HepG2 (cell line): ENCODE results near the gene EEFSEC. TPM values are rescaled to one million over a fixed set of nuclear protein-coding genes. Genes with fewer than 3 reads are reported as not detected.

Experiments
- ADNP ChIP-seq: sonication (generic); formaldehyde crosslinking; IDR thresholded peaks from 2 replicates; pipeline ENCODE4 v1.4.0; 2020; ENCODE audit warnings: missing genetic modification reagents
- FOXA1 ChIP-seq, 2 experiments: fragments of 450-650 bp in 1 of 2; sonication (generic) in 1 of 2; formaldehyde crosslinking in 1 of 2; IDR thresholded peaks; 2 replicates each; pipeline versions ENCODE4 v1.4.0 to v1.6.1; 2016 to 2020; ENCODE audit warnings: missing genetic modification reagents in 1 of 2
- HDAC1 ChIP-seq: sonication (generic); formaldehyde crosslinking; IDR thresholded peaks from 2 replicates; pipeline ENCODE4 v1.5.1; 2020; ENCODE audit warnings: mild to moderate bottlenecking, missing genetic modification reagents
- KLF6 ChIP-seq: IDR thresholded peaks from 2 replicates; pipeline ENCODE4 v1.8.0; 2016; ENCODE audit warnings: missing biosample characterization, missing genetic modification reagents
- MTA3 ChIP-seq: sonication (generic); formaldehyde crosslinking; IDR thresholded peaks from 2 replicates; pipeline ENCODE4 v1.4.0; 2020; ENCODE audit warnings: missing genetic modification reagents
- ONECUT2 ChIP-seq: sonication (generic); formaldehyde crosslinking; IDR thresholded peaks from 2 replicates; pipeline ENCODE4 v1.4.0; 2020; ENCODE audit warnings: missing genetic modification reagents
- PBX2 ChIP-seq: IDR thresholded peaks from 2 replicates; pipeline ENCODE4 v1.6.1; 2016; ENCODE audit warnings: control low read depth
- PITX1 ChIP-seq: sonication (generic); formaldehyde crosslinking; IDR thresholded peaks from 2 replicates; pipeline ENCODE4 v1.5.1; 2020; ENCODE audit warnings: mild to moderate bottlenecking, missing genetic modification reagents
- ZBTB33 ChIP-seq: sonication (generic); formaldehyde crosslinking; IDR thresholded peaks from 2 replicates; pipeline ENCODE4 v1.4.0; 2020; ENCODE audit warnings: missing genetic modification reagents
- ZNF563 ChIP-seq: sonication (generic); formaldehyde crosslinking; IDR thresholded peaks from 2 replicates; pipeline ENCODE4 v1.8.0; 2022; ENCODE audit warnings: mild to moderate bottlenecking, moderate library complexity, missing genetic modification reagents
- ZSCAN31 ChIP-seq: sonication (generic); formaldehyde crosslinking; IDR thresholded peaks from 2 replicates; pipeline ENCODE4 v1.5.0; 2020; ENCODE audit warnings: low read depth, mild to moderate bottlenecking, missing genetic modification reagents
- polyA plus RNA-seq, 8 experiments: library from polyadenylated mRNA; depleted of rRNA in 3 of 8; stranded (reverse) in 7 of 8; unstranded in 1 of 8; fragments of >200 nt; fragmentation: Illumina TruSeq in 4 of 8; extraction: Trizol in 4 of 8; gene quantifications; 2 replicates each; pipeline versions ENCODE4 v1.2.1 to v1.2.3, GENCODE V29; 2011 to 2016; ENCODE audit warnings: low read depth in 4 of 8, missing spikeins in 1 of 8, mixed read lengths in 1 of 8; ENCODE audit not compliant: insufficient read depth in 1 of 8
- total RNA-seq, 5 experiments: library from RNA; depleted of rRNA; stranded (reverse); fragments of >200 nt; fragmentation: Illumina TruSeq; extraction: Trizol; gene quantifications; 2 replicates each; pipeline ENCODE4 v1.2.3, GENCODE V29; 2016; ENCODE audit warnings: low read depth in 1 of 5
- TF ChIP-seq, protein P1 (sequence below): IDR thresholded peaks from 2 replicates; pipeline ENCODE4 v1.4.0; 2020; ENCODE audit warnings: mild to moderate bottlenecking, missing genetic modification reagents
- TF ChIP-seq, protein P2 (sequence below), 2 experiments: sonication (generic) in 1 of 2; formaldehyde crosslinking in 1 of 2; IDR thresholded peaks; 2 replicates each; pipeline versions ENCODE4 v1.4.0 to v1.6.1; 2018 to 2020; ENCODE audit warnings: missing genetic modification reagents in 2 of 2, borderline replicate concordance in 1 of 2, low read depth in 1 of 2, mild to moderate bottlenecking in 1 of 2, missing biosample characterization in 1 of 2
- TF ChIP-seq, protein P3 (sequence below): sonication (generic); formaldehyde crosslinking; IDR thresholded peaks from 2 replicates; pipeline ENCODE4; 2020; ENCODE audit warnings: missing genetic modification reagents, mild to moderate bottlenecking, borderline replicate concordance
- TF ChIP-seq, protein P4 (sequence below): sonication (generic); formaldehyde crosslinking; IDR thresholded peaks from 2 replicates; pipeline ENCODE4 v1.4.0; 2020; ENCODE audit warnings: mild to moderate bottlenecking, low read depth, missing genetic modification reagents

Gene EEFSEC
- total and polyA plus RNA-seq, 2 of the 13 experiments (the other 11 are each of a cell fraction or from before 2014, with no cell fraction given) = 6.4 to 24.2 TPM

- TF ChIP-seq, protein P1, sequence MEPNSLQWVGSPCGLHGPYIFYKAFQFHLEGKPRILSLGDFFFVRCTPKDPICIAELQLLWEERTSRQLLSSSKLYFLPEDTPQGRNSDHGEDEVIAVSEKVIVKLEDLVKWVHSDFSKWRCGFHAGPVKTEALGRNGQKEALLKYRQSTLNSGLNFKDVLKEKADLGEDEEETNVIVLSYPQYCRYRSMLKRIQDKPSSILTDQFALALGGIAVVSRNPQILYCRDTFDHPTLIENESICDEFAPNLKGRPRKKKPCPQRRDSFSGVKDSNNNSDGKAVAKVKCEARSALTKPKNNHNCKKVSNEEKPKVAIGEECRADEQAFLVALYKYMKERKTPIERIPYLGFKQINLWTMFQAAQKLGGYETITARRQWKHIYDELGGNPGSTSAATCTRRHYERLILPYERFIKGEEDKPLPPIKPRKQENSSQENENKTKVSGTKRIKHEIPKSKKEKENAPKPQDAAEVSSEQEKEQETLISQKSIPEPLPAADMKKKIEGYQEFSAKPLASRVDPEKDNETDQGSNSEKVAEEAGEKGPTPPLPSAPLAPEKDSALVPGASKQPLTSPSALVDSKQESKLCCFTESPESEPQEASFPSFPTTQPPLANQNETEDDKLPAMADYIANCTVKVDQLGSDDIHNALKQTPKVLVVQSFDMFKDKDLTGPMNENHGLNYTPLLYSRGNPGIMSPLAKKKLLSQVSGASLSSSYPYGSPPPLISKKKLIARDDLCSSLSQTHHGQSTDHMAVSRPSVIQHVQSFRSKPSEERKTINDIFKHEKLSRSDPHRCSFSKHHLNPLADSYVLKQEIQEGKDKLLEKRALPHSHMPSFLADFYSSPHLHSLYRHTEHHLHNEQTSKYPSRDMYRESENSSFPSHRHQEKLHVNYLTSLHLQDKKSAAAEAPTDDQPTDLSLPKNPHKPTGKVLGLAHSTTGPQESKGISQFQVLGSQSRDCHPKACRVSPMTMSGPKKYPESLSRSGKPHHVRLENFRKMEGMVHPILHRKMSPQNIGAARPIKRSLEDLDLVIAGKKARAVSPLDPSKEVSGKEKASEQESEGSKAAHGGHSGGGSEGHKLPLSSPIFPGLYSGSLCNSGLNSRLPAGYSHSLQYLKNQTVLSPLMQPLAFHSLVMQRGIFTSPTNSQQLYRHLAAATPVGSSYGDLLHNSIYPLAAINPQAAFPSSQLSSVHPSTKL (CRISPR knock-in tag) = peak; percentile 39; the same call in 1 of the 2 replicates
- TF ChIP-seq ZBTB33 (CRISPR knock-in tag) (no peak), KLF6 (CRISPR knock-in tag) (no peak), ONECUT2 (CRISPR knock-in tag) (no peak), FOXA1 (IDR thresholded peaks at IDR 0.05) (no peak), FOXA1 (CRISPR knock-in tag; IDR thresholded peaks at IDR 0.05) (no peak), PBX2 (CRISPR knock-in tag) (no peak), ADNP (no peak), MTA3 (CRISPR knock-in tag) (no peak), HDAC1 (peak; percentile 14; the same call in 1 of the 2 replicates), ZSCAN31 (CRISPR knock-in tag) (no peak), PITX1 (CRISPR knock-in tag) (no peak), ZNF563 (CRISPR knock-in tag) (no peak)
- TF ChIP-seq, protein P2, sequence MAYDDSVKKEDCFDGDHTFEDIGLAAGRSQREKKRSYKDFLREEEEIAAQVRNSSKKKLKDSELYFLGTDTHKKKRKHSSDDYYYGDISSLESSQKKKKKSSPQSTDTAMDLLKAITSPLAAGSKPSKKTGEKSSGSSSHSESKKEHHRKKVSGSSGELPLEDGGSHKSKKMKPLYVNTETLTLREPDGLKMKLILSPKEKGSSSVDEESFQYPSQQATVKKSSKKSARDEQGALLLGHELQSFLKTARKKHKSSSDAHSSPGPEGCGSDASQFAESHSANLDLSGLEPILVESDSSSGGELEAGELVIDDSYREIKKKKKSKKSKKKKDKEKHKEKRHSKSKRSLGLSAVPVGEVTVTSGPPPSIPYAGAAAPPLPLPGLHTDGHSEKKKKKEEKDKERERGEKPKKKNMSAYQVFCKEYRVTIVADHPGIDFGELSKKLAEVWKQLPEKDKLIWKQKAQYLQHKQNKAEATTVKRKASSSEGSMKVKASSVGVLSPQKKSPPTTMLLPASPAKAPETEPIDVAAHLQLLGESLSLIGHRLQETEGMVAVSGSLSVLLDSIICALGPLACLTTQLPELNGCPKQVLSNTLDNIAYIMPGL (CRISPR knock-in tag; IDR thresholded peaks at IDR 0.05; ENCODE audit: borderline replicate concordance in 1 of 2, low read depth in 1 of 2) = no peak; a peak in 2 of 4 replicates
- TF ChIP-seq, protein P3, sequence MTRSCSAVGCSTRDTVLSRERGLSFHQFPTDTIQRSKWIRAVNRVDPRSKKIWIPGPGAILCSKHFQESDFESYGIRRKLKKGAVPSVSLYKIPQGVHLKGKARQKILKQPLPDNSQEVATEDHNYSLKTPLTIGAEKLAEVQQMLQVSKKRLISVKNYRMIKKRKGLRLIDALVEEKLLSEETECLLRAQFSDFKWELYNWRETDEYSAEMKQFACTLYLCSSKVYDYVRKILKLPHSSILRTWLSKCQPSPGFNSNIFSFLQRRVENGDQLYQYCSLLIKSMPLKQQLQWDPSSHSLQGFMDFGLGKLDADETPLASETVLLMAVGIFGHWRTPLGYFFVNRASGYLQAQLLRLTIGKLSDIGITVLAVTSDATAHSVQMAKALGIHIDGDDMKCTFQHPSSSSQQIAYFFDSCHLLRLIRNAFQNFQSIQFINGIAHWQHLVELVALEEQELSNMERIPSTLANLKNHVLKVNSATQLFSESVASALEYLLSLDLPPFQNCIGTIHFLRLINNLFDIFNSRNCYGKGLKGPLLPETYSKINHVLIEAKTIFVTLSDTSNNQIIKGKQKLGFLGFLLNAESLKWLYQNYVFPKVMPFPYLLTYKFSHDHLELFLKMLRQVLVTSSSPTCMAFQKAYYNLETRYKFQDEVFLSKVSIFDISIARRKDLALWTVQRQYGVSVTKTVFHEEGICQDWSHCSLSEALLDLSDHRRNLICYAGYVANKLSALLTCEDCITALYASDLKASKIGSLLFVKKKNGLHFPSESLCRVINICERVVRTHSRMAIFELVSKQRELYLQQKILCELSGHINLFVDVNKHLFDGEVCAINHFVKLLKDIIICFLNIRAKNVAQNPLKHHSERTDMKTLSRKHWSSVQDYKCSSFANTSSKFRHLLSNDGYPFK (CRISPR knock-in tag) = peak; percentile 28; the same call in 1 of the 2 replicates
- TF ChIP-seq, protein P4, sequence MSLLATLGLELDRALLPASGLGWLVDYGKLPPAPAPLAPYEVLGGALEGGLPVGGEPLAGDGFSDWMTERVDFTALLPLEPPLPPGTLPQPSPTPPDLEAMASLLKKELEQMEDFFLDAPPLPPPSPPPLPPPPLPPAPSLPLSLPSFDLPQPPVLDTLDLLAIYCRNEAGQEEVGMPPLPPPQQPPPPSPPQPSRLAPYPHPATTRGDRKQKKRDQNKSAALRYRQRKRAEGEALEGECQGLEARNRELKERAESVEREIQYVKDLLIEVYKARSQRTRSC = no peak
These were observed 153.8 kb downstream of the EEFSEC start (continued) for GRCh38 chr3:128307029-128307633.
